Kasumi-1 (cell line): ENCODE data around the gene MAGI2.
"Not testable (repeated sequence)": the region's sequence is repeated elsewhere in the genome, so short reads cannot be mapped to it uniquely, and the experiment has no call there.

Source experiments
- DNase-seq, 2 experiments: peaks; one replicate each; lab custom pipeline; 2025; lab: John Stamatoyannopoulos, UW

The MAGI2 gene

GRCh38 chr7:78296644-78297371, 1156.7 kb downstream of the MAGI2 start:
- no peak for DNase-seq

- DNase-seq: no peak
Observed at GRCh38 chr7:78296046-78296597, 1157.3 kb downstream of the MAGI2 start.

DNA sequence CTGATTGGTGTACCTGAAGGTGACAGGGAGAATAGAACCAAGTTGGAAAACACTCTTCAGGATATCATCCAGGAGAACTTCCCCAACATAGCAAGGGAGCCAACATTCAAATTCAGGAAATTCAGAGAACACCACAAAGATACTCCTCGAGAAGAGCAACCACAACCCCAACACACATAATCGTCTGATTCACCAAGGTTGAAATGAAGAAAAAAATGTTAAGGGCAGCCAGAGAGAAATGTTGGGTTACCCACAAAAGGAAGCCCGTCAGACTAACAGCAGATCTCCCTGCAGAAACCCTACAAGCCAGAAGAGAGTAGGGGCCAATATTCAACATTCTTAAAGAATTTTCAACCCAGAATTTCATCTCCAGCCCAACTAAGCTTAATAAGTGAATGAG, 1164.0 kb downstream of the MAGI2 start:
- DNase-seq: not testable (repeated sequence)

DNA sequence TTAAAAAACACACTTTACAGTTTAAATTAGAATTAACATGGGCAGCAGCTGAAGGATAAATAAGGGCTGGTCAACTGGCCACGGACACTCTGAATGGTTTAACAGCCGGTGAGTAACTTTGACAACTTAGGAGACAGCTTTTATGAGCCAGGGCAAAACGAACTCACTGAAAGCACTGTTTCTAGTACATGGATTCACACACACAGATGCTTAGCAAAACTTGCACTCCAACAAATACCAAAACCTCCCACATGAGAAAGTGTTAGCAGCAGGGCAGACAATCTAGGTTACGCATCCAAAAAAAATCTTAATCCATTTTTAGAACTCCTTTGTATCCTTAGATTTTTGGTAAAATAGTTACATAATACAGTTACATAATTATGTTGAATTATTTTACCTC, 1168.5 kb downstream of the MAGI2 start:
- no peak for DNase-seq

DNA sequence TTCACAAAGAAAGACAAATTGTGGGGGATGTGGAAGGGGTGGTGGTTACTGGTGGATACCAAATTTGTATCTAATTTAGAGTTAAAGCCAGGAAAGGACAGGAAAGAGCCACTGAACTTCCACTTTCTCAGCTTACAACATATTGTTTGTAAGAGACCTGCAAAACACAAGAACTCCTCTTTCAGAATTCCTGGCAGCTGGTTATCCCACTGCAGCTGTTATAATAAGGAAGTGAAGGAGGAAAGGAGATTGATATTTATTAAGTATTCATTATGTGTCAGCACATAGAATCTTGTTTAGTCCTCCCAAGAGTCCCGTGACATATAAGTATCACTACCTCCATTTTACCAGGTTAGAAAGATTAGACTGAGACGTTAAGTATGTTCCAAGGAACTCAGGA, 1173.2 kb downstream of the MAGI2 start:
- no peak for DNase-seq

DNA sequence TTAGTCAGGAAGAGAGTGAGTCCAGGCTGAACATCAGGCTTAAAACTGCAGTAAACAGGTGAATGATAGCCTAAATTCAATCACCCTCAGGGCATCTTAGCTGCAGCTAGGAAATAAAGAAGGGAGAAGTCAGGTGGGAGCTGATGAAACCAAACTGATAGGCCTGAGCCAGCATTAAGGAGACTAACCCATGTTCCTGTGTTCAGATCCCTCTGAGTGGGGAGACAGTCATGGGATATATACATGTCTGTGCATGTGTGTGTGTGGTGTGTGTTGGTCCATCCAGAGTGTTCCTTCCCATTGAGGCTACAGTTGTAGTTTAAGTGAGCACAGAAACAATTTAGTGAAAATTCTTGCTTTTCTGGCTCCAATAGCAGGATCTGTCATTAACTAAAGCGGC, 1174.0 kb downstream of the MAGI2 start:
- DNase-seq: no peak

DNA sequence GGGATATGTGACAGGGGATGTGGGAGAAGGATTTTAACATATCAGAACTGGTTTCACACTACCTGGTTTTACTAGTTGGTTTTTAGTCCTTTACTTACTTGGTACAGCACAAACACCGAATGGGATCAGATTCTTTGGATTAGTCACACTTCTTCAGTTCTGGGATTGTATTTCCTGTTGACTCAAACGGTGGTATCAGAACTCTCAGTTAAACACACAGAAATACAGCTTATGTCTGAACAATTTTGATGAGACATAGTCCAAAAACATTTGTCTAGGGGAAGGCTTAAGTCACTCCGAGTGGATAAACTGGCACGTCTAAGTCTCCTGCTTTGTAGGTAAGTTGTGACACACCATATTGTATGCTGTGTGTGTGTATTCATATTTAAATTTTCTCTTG, 1174.4 kb downstream of the MAGI2 start:
- no peak for DNase-seq

DNA sequence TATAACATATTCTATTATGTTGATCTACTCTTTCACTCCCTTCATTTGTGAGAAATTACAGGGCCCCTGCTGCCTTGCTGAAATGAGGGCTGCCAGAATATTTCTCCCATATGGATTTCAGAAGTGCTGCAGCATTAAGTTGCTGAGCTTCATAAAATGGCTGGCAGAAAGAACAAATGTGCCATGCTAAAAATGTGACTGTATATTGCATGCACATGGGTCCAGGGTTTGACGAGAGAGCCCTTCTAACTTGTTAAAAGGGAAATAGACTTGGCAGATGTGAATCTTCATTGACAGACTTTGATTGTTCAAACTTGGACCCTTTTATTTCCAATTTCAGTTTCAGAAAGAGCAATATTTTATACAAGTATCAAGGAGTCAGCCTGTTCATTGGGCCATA, 1186.3 kb downstream of the MAGI2 start:
- DNase-seq: no peak

GRCh38 chr7:78265486-78265885, 1188.0 kb downstream of the MAGI2 start:
- no peak for DNase-seq

DNA sequence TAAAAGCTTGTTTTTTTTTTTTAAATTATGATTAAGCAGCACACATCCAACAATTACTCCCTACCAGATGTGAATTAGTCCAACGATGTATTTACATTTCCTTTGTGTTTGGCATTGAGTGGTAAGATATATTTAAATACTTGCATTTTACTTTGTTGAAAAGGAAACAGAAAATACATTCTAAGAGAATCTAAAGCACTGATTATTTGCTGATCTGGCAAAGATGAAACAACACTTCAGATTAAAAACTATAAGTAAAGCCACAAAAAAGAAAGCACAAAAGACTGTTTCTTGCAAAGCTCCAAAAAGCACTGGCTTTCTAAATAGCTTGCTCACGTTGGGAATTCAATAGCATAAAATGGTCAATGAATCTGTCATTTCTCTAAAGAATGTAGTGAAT, 1188.4 kb downstream of the MAGI2 start:
- no peak for DNase-seq

DNA sequence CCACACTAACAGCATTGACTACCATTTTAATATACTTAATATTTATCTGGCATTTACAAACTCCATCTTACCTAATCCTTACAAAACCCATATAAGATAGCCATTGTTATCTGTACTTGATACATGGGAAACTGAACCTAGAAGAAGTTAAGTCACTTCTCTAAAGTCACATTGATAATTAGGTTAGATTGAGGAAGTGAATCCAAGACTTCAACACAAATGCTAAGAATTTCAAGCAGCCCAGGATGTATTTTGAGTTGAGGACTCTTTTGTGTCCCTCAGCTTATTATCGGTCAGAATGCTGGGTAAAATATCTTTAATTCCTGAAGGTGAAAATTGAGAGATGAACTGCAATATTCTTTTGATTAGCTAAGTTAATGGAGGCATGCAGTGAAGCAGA, 1189.4 kb downstream of the MAGI2 start:
- DNase-seq: no peak

- DNase-seq: no peak
Observed at GRCh38 chr7:78261739-78262138, 1191.7 kb downstream of the MAGI2 start.

- no peak for DNase-seq
Observed at GRCh38 chr7:78261302-78261701, 1192.2 kb downstream of the MAGI2 start.

DNA sequence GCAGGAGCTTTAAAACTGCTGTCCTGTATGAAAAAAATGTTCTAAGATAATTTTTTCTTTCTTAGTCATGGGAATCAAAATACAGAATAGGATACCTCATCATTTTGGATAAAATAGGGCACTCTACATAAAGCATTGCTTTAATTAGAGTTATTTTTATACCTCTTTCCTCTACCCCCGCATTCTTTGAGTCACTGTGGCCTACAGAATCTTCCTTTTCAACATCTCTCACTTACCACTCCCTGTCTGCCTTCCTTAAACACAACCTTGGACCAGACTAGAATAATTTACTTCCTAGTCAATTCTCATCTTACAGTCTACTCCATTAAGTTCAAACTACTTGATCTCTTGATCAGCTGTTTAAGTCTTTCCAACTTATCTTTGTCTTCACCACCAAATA, 1192.6 kb downstream of the MAGI2 start:
- DNase-seq: no peak

GRCh38 chr7:78254726-78255055, 1198.8 kb downstream of the MAGI2 start:
- no peak for DNase-seq

- DNase-seq: no peak
Observed at GRCh38 chr7:78253850-78254725, 1199.4 kb downstream of the MAGI2 start.

DNA sequence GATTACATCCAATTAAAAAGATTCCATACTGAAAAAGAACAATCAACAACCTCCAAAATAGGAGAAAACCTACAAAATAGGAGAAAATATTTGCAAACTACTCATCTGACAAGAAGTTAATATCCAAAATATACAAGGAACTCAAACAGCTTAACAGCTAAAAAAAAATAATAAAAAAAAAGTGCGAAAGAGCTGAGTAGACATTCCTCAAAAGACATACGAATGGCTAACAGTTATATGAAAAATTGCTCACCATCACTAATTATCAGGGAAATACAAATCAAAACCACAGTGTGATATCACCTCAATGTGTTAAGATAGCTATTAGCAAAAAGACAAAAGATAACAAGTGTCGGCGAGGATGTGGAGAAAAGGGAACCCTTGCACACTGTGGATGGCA, 1204.6 kb downstream of the MAGI2 start:
- DNase-seq: no peak

DNA sequence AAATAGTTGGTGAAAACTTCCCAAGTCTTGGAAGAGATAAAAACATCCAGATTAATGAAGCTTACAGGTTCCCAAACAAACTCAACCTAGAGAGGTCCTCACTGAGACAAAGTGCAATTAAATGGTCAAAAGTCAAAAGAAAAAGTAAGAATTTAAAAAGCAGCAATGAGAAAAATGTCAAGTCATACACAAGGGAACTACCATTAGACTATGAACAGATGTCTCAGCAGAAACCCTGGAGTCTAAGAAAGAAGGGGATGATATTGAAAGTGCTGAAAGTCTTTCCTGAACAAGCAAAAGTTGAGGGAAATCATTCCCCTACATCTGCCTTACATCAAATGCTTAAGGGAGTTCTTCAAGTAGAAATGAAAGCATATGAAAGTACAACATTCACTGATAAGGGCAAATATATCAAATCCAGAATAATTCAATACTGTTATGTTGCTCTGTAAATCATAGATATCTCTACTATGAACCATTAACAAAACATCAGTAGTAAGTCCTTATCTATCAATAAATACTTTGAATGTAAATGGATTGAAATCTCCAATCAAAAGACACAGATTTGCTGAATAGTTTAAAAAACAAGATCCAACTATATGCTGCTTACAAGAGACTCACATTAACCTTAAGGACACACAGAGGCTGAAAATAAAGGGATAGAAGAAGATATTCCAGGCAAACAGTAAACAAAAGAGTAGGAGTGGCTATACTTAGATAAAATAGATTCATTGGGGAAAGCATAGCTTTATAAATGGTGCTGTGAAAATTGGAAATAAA, 1205.4 kb downstream of the MAGI2 start:
- no peak for DNase-seq

GRCh38 chr7:78240179-78240578, 1213.3 kb downstream of the MAGI2 start:
- DNase-seq: not testable (repeated sequence)

DNA sequence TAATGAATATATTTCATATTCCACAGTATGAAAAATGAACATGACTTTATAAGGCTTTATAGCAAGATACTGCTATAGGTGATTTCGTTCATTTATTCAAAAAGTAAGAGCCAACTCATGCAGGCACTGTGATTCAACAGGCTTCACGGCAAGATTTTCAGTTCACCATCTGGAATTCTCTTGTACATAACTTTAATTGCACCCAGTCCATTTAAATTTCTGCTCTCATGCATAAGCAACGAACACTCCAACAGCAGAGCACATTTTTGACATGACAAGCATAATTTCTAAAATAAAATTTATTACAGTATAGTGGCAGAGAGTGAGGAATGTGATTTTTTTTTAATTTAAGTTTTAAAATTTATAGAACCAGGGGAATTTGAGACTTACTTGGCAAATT, 1218.8 kb downstream of the MAGI2 start:
- DNase-seq: no peak

DNA sequence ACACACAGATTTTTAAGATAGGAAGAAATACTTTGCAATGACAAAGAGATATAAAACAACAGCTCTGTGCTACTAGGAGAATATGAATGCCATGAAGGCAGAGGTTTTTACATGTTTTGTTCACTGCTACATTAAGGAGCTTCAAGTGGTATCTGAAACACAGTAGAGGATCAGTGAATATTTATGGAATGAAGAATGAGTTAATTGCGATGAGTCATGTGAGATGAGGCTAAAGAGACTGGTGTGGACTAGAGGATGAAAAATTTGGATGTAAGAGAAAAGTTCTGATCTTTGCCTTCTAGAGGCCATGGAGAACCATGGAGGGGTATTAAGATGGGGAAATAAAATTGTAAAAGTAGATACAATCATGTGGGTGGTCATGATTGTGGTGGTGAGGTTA, 1220.7 kb downstream of the MAGI2 start:
- DNase-seq: no peak

GRCh38 chr7:78226059-78226719, 1227.3 kb downstream of the MAGI2 start:
- DNase-seq: no peak
